Measurements from ENCODE around the gene ZNF358. TPM values are rescaled to one million over a fixed set of nuclear protein-coding genes. Genes with fewer than 3 reads are reported as not detected.

Gene ZNF358
- total RNA-seq, 2 donors from 2014 or later, result 44.5 to 88.9 TPM

- ATAC-seq (ENCODE audit: insufficient number of reproducible peaks, low FRiP score, low read depth) (peak; percentile 81), DNase-seq (ENCODE audit: low spot score) (peak; percentile 79)
- Histone ChIP-seq H3K4me3 (peak overlapping the region; percentile 76), H3K27me3 (replicated peaks; ENCODE audit: insufficient read depth) (no peaks in the 10 kb centered on the region), H3K9me3 (no peaks in the 10 kb centered on the region), H3K27ac (peak overlapping the region; percentile 90 to 99), H3K4me1 (ENCODE audit: control insufficient read depth in 1 of 2, low read depth in 2 of 2) (peaks cover 3 to 44% of the 10 kb centered on the region in 2 donors), H3K36me3 (peaks cover 2% of the 10 kb centered on the region)
- TF ChIP-seq, protein P1, sequence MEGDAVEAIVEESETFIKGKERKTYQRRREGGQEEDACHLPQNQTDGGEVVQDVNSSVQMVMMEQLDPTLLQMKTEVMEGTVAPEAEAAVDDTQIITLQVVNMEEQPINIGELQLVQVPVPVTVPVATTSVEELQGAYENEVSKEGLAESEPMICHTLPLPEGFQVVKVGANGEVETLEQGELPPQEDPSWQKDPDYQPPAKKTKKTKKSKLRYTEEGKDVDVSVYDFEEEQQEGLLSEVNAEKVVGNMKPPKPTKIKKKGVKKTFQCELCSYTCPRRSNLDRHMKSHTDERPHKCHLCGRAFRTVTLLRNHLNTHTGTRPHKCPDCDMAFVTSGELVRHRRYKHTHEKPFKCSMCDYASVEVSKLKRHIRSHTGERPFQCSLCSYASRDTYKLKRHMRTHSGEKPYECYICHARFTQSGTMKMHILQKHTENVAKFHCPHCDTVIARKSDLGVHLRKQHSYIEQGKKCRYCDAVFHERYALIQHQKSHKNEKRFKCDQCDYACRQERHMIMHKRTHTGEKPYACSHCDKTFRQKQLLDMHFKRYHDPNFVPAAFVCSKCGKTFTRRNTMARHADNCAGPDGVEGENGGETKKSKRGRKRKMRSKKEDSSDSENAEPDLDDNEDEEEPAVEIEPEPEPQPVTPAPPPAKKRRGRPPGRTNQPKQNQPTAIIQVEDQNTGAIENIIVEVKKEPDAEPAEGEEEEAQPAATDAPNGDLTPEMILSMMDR (IDR thresholded peaks at IDR 0.05), result no peak
Observed at GRCh38 chr19:7515110-7515644, 726 bp upstream of the ZNF358 start.

DNA sequence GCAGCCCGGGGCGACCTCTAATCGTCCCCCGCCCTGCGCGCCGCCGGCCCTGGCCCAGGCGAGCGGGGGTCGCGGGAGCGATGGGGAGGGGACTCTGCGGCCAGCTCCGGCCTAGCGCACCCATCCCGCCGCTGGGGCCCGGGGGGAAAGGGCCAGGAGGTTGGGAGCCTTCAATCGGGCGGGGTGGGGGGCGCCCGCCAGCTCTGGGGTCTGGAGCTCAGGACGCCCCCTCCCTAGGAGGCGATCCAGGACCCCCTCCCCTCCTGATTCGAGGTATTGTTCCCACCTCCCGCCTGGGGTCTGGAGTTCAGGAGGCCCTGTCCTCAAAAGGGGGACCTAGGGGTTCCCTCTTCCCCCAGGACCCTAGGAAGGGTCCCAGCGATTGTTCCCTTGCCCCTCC lies 430 bp downstream of the ZNF358 start:
- Histone ChIP-seq H3K9me3 (no peaks in the 10 kb centered on the region), H3K36me3 (peaks cover 2% of the 10 kb centered on the region), H3K4me3 (peak overlapping the region; percentile 85), H3K27me3 (replicated peaks; ENCODE audit: insufficient read depth) (no peaks in the 10 kb centered on the region), H3K4me1 (ENCODE audit: control insufficient read depth in 1 of 2, low read depth in 2 of 2) (peaks cover 3 to 56% of the 10 kb centered on the region in 2 donors), H3K27ac (peak overlapping the region; percentile 66 to 85)
- no peak for ATAC-seq (ENCODE audit: insufficient number of reproducible peaks, low FRiP score, low read depth)
- DNase-seq (ENCODE audit: low spot score), result no peak
- TF ChIP-seq, protein P1 (IDR thresholded peaks at IDR 0.05), result no peak

GRCh38 chr19:7516878-7517277 lies 975 bp downstream of the ZNF358 start:
- DNase-seq (ENCODE audit: low spot score), result no peak
- peaks cover 2% of the 10 kb centered on the region for H3K36me3 ChIP-seq
- H3K9me3 ChIP-seq, result no peaks in the 10 kb centered on the region
- peak overlapping the region; percentile 85 for H3K4me3 ChIP-seq
- peak overlapping the region; percentile 66 to 85 for H3K27ac ChIP-seq
- TF ChIP-seq, protein P1 (IDR thresholded peaks at IDR 0.05), result no peak
- H3K27me3 ChIP-seq (replicated peaks; ENCODE audit: insufficient read depth), result no peaks in the 10 kb centered on the region
- ATAC-seq (ENCODE audit: insufficient number of reproducible peaks, low FRiP score, low read depth), result no peak
- peaks cover 8 to 61% of the 10 kb centered on the region in 2 donors for H3K4me1 ChIP-seq (ENCODE audit: control insufficient read depth in 1 of 2, low read depth in 2 of 2)

DNA sequence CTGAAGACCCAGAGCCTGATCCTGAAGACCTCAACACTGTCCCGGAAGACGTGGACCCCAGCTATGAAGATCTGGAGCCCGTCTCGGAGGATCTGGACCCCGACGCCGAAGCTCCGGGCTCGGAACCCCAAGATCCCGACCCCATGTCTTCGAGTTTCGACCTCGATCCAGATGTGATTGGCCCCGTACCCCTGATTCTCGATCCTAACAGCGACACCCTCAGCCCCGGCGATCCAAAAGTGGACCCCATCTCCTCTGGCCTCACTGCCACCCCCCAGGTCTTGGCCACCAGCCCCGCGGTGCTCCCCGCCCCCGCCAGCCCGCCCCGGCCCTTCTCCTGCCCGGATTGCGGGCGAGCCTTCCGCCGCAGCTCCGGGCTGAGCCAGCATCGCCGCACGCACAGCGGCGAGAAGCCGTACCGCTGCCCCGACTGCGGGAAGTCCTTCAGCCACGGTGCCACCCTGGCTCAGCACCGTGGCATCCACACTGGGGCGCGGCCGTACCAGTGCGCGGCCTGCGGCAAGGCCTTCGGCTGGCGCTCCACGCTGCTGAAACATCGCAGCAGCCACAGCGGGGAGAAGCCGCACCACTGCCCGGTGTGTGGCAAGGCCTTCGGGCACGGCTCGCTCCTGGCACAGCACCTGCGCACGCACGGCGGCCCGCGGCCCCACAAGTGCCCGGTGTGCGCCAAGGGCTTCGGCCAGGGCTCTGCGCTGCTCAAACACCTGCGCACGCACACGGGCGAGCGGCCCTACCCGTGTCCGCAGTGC lies 3.6 kb downstream of the ZNF358 start:
- no peak for ATAC-seq (ENCODE audit: insufficient number of reproducible peaks, low FRiP score, low read depth)
- H3K4me1 ChIP-seq (ENCODE audit: control insufficient read depth in 1 of 2, low read depth in 2 of 2), result peaks cover 17 to 71% of the 10 kb centered on the region in 2 donors

More for the DNA sequence above, 3.6 kb downstream of the ZNF358 start:
- Histone ChIP-seq H3K9me3 (no peaks in the 10 kb centered on the region), H3K27me3 (replicated peaks; ENCODE audit: insufficient read depth) (no peaks in the 10 kb centered on the region), H3K27ac (no peak overlapping the region), H3K4me3 (no peak overlapping the region), H3K36me3 (peaks cover 2% of the 10 kb centered on the region)
- TF ChIP-seq, protein P1 (IDR thresholded peaks at IDR 0.05), result no peak
- DNase-seq (ENCODE audit: low spot score), result no peak
